ENCODE results near the gene RAB3D.

GRCh38 chr19:11361771-11362731, 22.6 kb upstream of the RAB3D start:
- TF ChIP-seq CTCF (conservative IDR thresholded peaks at IDR 0.05 in 1 of 2, IDR thresholded peaks at IDR 0.05 in 1 of 2; ENCODE audit: extremely low read depth in 1 of 2, insufficient read depth in 1 of 2, low read depth in 1 of 2, low read length in 2 of 2) (no peak), EZH2 (IDR thresholded peaks at IDR 0.05; ENCODE audit: borderline replicate concordance, low read length) (no peak)

Data from mammary epithelial cell (primary cell).